SH-SY5Y (cell line): ENCODE measurements around the gene TGFBR3L.

Source experiments
- GATA2 ChIP-seq: IDR thresholded peaks from 2 replicates; pipeline ENCODE4 v1.6.1; 2011; ENCODE audit warnings: mild to moderate bottlenecking, low read depth, low read length
- GATA3 ChIP-seq: IDR thresholded peaks from 2 replicates; pipeline ENCODE4 v1.6.1; 2011; ENCODE audit warnings: low read depth, mild to moderate bottlenecking, low read length, moderate library complexity

DNA sequence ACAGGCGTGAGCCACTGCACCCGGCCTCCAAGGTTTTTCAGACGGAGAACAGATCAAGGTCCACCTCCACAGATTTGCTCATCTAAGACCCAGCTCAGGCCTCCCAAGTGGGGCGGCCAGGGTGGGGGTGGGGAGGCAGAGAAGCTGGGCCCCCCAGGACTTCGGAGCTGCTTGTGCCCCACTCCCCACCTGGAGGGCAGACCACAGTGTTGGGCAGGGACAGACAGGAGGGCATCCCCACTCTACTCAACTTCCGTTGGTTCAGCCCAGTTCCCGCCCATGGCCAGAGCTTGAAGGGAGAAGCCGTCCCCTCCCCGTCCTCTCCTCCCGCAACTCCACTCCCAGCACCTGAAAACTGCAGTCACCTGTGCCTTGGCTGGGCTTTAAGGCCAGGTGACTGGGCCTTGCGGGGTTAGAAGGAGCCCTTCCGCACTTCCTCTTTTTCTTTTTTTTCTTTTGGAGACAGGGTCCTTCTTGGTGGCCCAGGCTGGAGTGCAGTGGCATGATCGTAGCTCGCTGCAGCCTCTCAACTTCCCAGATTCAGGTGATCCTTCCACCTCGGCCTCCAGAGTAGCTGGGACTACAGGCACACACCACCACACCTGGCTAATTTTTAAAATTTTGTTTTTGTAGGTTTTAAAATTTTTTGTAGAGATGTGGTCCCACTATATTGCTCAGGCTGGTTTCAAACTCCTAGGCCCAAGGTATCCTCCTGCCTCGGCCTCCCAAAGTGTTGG, 27.1 kb upstream of the TGFBR3L start:
- TF ChIP-seq GATA2 (no peak), GATA3 (no peak)
